ENCODE results near the gene TREM1. TPM values are rescaled to one million over a fixed set of nuclear protein-coding genes. Genes with fewer than 3 reads are reported as not detected.

The TREM1 gene
- total RNA-seq, 1 donor from 2014 or later, result not detected

Other genes with a start within 250 kb of the TREM1 start
- gene UNC5CL, start 247.5 kb downstream of the TREM1 start, total RNA-seq, result 0.14 and 0.17 TPM in 2 replicates
- not detected in 2 replicates for gene TSPO2, start 244.2 kb downstream of the TREM1 start, total RNA-seq
- gene APOBEC2, start 233.5 kb downstream of the TREM1 start, total RNA-seq, result 0.19 TPM in 1 of 2 replicates, not detected in the other
- 11.2 and 11.6 TPM in 2 replicates for gene OARD1, start 214.3 kb downstream of the TREM1 start, total RNA-seq
- 16.2 and 22.6 TPM in 2 replicates for gene NFYA, start 213.7 kb downstream of the TREM1 start, total RNA-seq
- not detected in 2 replicates for gene TREML1, start 132.3 kb downstream of the TREM1 start, total RNA-seq
- not detected in 2 replicates for gene TREM2, start 123.6 kb downstream of the TREM1 start, total RNA-seq
- not detected in 2 replicates for gene TREML2, start 85.5 kb downstream of the TREM1 start, total RNA-seq
- not detected in 2 replicates for gene TREML4, start 58.3 kb downstream of the TREM1 start, total RNA-seq
- gene NCR2, start 48.9 kb upstream of the TREM1 start, total RNA-seq, result not detected in 2 replicates